Measurements from ENCODE around the gene GHRH.

- TF ChIP-seq TCF7L2 (IDR thresholded peaks at IDR 0.05; ENCODE audit: low read depth, low read length) (no peak), CTCF (IDR thresholded peaks at IDR 0.05) (no peak), SIN3A (IDR thresholded peaks at IDR 0.05; ENCODE audit: borderline replicate concordance, insufficient read depth, low read depth, low read length) (no peak), POLR2AphosphoS5 (IDR thresholded peaks at IDR 0.05; ENCODE audit: low read depth, low read length) (no peak)
Measured at GRCh38 chr20:37284691-37285161, 23.1 kb upstream of the GHRH start.
